Ascending aorta (tissue), 2 donors: Measurements from ENCODE around the gene TJP1. TPM values are rescaled to one million over a fixed set of nuclear protein-coding genes. Genes with fewer than 3 reads are reported as not detected.
A peak's percentile ranks its signal among the peaks of the same experiment; 100 is the strongest.
"Not testable (repeated sequence)": the region's sequence is repeated elsewhere in the genome, so short reads cannot be mapped to it uniquely, and the experiment has no call there.

ENCODE experiments used
- DNase-seq, 2 donors: peaks; one replicate each; pipeline ENCODE4 v3.0.0-alpha.2; 2019; ENCODE audit warnings: low spot score in 2 of 2
- H3K27ac ChIP-seq, 2 donors: fragments of 200-600 bp; sonication (generic); one replicate each; pipeline ENCODE4 v1.5.1; 2016 to 2017; ENCODE audit warnings: mild to moderate bottlenecking in 1 of 2
- H3K27me3 ChIP-seq: fragments of 200-600 bp; sonication (generic); one replicate; pipeline ENCODE4 v1.5.1; 2017
- H3K36me3 ChIP-seq, 2 donors: fragments of 200-600 bp; sonication (generic); one replicate each; pipeline ENCODE4 v1.5.1; 2016
- H3K4me1 ChIP-seq, 2 donors: fragments of 200-600 bp; sonication (generic); one replicate each; pipeline ENCODE4 v1.5.1; 2016 to 2017; ENCODE audit warnings: mild to moderate bottlenecking in 1 of 2
- H3K4me3 ChIP-seq, 2 donors: fragments of 200-600 bp; sonication (generic); one replicate each; pipeline ENCODE4 v1.5.1; 2016 to 2017; ENCODE audit warnings: mild to moderate bottlenecking in 1 of 2
- H3K9me3 ChIP-seq, 2 donors: fragments of 200-600 bp; sonication (generic); one replicate each; pipeline ENCODE4 v1.5.1; 2016
- intact Hi-C: fragments of 100-400 bp; cut with DNase I; formaldehyde crosslinking; loops from one replicate; pipeline ENCODE4 v1.15.1; 2023
- total RNA-seq: library from RNA; depleted of rRNA; stranded (reverse); fragments of >200 nt; gene quantifications from one replicate; pipeline ENCODE4 v1.1.0, GENCODE V29; 2016
- TF ChIP-seq, protein P1 (sequence below), 3 experiments: fragments of 200-600 bp in 2 of 3; fragments of 450-650 bp in 1 of 3; sonication (generic) in 2 of 3; IDR thresholded peaks; one replicate each; pipeline ENCODE4 v1.5.1; 2016 to 2019; ENCODE audit warnings: antibody characterized with exemption in 3 of 3, mild to moderate bottlenecking in 1 of 3, moderate library complexity in 1 of 3

Gene TJP1
- total RNA-seq, 1 donor from 2014 or later: 90.0 TPM

DNA sequence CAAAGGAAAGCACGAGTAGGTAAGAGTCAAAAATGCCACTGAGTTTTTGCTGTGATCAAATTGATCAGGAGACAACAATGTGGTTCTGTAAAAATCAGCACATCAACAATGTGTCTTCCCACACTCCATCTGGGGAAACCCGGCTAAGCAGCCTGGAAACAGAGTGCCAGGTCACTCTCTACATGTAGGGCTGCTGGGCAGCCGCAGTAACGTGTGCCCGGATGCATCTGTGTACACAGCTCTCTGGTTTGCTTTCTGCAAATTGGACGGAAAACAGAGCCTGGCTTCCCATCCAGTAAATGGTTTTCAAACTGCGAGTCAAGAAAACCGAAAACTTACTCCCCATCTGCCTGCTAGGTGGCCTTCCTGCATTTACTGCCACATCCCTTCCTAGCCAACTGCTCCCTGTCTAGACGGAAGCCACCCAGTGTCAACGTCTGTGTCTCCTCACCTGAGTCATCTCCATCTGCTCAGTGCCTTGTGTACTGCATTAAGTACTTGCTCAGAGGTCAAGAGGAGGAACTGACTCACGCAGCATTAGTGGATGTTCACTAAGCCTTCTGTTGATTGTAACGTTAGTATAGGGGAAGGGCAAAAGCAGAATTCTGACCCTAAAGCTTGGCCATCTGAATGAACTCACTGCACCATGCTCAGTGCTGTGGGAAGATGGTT, 124.1 kb downstream of the TJP1 start:
- TF ChIP-seq, protein P1, sequence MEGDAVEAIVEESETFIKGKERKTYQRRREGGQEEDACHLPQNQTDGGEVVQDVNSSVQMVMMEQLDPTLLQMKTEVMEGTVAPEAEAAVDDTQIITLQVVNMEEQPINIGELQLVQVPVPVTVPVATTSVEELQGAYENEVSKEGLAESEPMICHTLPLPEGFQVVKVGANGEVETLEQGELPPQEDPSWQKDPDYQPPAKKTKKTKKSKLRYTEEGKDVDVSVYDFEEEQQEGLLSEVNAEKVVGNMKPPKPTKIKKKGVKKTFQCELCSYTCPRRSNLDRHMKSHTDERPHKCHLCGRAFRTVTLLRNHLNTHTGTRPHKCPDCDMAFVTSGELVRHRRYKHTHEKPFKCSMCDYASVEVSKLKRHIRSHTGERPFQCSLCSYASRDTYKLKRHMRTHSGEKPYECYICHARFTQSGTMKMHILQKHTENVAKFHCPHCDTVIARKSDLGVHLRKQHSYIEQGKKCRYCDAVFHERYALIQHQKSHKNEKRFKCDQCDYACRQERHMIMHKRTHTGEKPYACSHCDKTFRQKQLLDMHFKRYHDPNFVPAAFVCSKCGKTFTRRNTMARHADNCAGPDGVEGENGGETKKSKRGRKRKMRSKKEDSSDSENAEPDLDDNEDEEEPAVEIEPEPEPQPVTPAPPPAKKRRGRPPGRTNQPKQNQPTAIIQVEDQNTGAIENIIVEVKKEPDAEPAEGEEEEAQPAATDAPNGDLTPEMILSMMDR (IDR thresholded peaks at IDR 0.05): no peak
- Histone ChIP-seq H3K4me3 (no peak overlapping the region), H3K36me3 (peaks cover 15 to 29% of the 10 kb centered on the region in 2 donors), H3K27ac (no peak overlapping the region), H3K4me1 (no peaks in the 10 kb centered on the region), H3K9me3 (no peaks in the 10 kb centered on the region), H3K27me3 (no peaks in the 10 kb centered on the region)
- peak in 1 of 2 donors; percentile 40 for DNase-seq
- intact Hi-C loops: no loop called here

DNA sequence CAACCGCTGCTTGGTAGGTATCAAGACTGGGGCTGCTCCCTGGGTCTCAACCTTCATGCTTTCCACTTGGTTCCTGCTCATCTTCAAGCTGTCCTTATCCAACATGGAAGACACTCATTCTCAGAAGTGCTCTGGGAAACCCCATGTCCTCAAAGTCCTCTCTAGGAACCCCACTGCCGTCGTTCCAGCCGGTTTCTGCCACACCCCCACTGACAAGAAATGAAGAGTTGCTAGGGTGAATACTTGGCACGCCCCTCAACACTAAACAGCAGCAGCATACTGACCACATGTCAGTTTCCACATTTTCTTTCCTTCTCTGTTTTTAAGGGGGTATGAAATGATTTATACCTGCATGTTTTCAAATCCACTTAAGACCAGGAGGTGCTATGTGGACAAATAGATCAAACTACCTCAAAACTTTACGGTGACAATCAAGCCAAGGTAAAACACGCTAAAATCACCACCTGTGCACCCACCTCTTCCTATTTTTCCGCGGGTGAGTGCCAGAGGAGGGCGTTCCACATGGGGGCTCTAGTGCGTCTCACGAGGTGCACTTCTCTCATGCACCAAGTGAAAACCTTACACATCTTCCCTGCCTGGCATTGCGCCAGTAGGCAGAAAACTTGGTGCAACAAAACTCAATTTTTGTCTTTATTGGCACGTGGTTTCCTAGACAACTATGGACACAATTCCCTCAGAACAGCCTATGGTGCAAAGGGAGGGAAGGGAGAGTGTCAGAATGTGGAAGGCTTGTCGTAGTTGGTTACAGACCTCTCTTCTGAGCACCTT, 125.1 kb downstream of the TJP1 start:
- Histone ChIP-seq H3K27me3 (no peaks in the 10 kb centered on the region), H3K9me3 (no peaks in the 10 kb centered on the region), H3K36me3 (peaks cover 5 to 20% of the 10 kb centered on the region in 2 donors)

DNA sequence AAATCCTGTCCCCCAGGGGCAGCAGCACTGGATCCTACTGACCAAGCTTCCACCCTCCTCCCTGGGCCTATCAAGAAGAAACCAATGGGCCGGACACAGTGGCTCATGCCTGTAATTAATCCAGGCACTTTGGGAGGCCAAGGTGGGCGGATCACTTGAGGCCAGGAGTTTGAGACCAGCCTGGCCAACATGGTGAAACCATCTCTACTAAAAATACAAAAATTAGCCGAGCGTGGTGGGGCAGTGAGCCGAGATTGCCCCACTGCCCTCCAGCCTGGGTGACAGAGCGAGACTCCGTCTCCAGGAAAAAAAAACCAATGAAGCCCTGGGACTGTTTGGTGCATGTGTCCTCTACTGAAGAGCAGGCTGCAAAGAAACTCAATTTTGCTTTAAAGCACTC, 125.8 kb downstream of the TJP1 start:
- H3K9me3 ChIP-seq, H3K27ac ChIP-seq, H3K27me3 ChIP-seq, intact Hi-C loops, H3K4me1 ChIP-seq, H3K4me3 ChIP-seq: not testable (repeated sequence)
- H3K36me3 ChIP-seq: peaks cover 5 to 17% of the 10 kb centered on the region in 2 donors
- peak in 1 of 2 donors; percentile 45 for DNase-seq

More for the DNA sequence above, 125.1 kb downstream of the TJP1 start:
- Histone ChIP-seq H3K27ac (no peak overlapping the region), H3K4me3 (no peak overlapping the region), H3K4me1 (no peaks in the 10 kb centered on the region)
- intact Hi-C loops: no loop called here
- TF ChIP-seq, protein P1 (IDR thresholded peaks at IDR 0.05): no peak
- peak in 1 of 2 donors; percentile 55 for DNase-seq

DNA sequence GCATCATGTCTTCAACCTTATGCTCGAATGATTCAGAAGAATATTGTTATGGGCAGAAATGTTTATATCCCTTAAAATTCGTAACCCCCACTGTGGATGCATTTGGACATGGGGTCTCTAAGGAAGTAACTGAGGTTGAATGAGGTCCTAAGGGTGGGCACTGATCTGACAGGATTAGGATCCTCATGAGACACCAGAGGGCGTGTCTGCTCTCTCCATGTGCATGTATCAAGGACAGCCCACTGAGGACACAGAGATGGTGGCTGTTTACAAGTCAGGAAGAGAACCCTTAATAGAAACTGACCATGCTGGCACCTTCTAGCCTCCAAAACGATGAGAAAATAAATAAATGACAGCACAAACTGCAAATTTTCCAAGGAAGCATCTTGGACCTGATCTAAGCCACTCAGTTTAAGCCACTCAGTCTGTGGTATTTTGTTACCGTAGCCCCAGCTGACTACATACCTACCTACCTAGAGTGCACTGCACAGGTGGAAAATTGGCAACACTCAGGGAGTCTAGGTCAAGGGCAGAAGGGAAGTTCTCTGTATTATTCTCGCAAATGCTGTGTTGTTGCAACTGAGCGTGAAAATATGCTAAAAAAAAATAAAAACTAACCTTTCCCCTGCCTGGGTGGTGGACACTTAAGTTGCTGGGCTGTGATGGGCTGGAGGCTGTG, 126.6 kb downstream of the TJP1 start:
- no peak overlapping the region for H3K4me3 ChIP-seq
- no peaks in the 10 kb centered on the region for H3K27me3 ChIP-seq
- DNase-seq: peak in 1 of 2 donors; percentile 19
- intact Hi-C loops: no loop called here
- no peaks in the 10 kb centered on the region for H3K9me3 ChIP-seq
- H3K4me1 ChIP-seq: no peaks in the 10 kb centered on the region
- H3K27ac ChIP-seq: no peak overlapping the region
- TF ChIP-seq, protein P1 (IDR thresholded peaks at IDR 0.05): no peak
- H3K36me3 ChIP-seq: peaks cover 5 to 17% of the 10 kb centered on the region in 2 donors

DNA sequence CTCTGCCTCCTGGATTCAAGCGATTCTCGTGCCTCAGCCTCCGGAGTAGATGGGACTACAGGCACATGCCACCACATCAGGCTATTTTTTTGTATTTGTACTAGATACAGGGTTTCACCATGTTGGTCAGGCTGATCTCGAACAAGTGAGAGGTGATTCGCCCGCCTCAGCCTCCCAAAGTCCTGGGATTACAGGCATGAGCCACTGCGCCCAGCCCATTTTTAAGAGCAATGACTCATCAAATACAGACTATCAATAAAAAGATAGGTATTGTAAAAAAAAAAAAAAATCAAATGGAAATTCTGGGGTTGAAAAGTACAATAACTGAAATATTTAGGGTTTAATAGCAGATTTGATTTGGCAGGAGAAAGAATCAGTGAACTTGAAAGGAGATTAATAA, 129.0 kb downstream of the TJP1 start:
- Histone ChIP-seq H3K27ac (no peak overlapping the region), H3K4me3 (no peak overlapping the region), H3K36me3 (no peaks in the 10 kb centered on the region), H3K9me3 (no peaks in the 10 kb centered on the region), H3K4me1 (no peaks in the 10 kb centered on the region), H3K27me3 (no peaks in the 10 kb centered on the region)
- TF ChIP-seq, protein P1 (IDR thresholded peaks at IDR 0.05): no peak
- intact Hi-C loops: no loop called here
- peak in 1 of 2 donors; percentile 9 for DNase-seq

DNA sequence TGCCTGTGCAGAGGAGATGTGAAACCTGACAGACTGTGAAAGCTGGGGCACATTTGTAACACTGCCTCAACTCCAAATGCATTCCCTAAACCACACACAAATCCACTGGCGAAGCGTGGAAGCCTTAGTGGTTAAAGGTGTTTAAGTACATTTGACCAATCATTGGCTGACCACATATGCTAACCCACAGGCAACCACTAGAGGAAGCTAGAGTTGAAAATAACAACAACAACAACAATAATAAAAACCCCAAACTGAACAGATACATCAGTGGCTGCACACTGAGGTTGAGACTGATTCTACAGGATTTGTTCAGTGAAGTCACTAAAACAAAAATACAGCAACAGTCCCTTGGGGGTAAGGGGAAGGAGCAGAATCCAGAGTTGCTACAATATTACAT, 129.7 kb downstream of the TJP1 start:
- Histone ChIP-seq H3K4me3 (no peak overlapping the region), H3K36me3 (no peaks in the 10 kb centered on the region), H3K27ac (no peak overlapping the region), H3K4me1 (no peaks in the 10 kb centered on the region), H3K27me3 (no peaks in the 10 kb centered on the region), H3K9me3 (no peaks in the 10 kb centered on the region)
- TF ChIP-seq, protein P1 (IDR thresholded peaks at IDR 0.05): no peak
- peak in 1 of 2 donors; percentile 31 for DNase-seq
- intact Hi-C loops: no loop called here
